ENCODE measurements around the gene AGRN. TPM values are rescaled to one million over a fixed set of nuclear protein-coding genes. Genes with fewer than 3 reads are reported as not detected.
"Not testable (repeated sequence)": the region's sequence is repeated elsewhere in the genome, so short reads cannot be mapped to it uniquely, and the experiment has no call there.

The AGRN gene
- total RNA-seq, 1 experiment from 2014 or later: 103 TPM

GRCh38 chr1:998745-998994 is 21.2 kb upstream of the AGRN start:
- in situ Hi-C loops (cut with HindIII; ENCODE audit: low sequenced_read_pairs): no loop called here
- DNase-seq (ENCODE audit: low spot score): no peak

GRCh38 chr1:998995-999724 is 20.8 kb upstream of the AGRN start:
- DNase-seq (ENCODE audit: low spot score): no peak
- in situ Hi-C loops (cut with HindIII; ENCODE audit: low sequenced_read_pairs): no loop called here

- DNase-seq (ENCODE audit: low spot score): peak; percentile 43
- in situ Hi-C loops (cut with HindIII; ENCODE audit: low sequenced_read_pairs): no loop called here
These were observed 20.1 kb upstream of the AGRN start, which contains the start of gene HES4 for GRCh38 chr1:999725-1000356. TSS of gene HES4 (minus strand) at chr1:1000097. CDS start at chr1:999973, 124 bp downstream.

GRCh38 chr1:1000357-1001056 is 19.4 kb upstream of the AGRN start:
- in situ Hi-C loops (cut with HindIII; ENCODE audit: low sequenced_read_pairs): no loop called here
- DNase-seq (ENCODE audit: low spot score): peak; percentile 32

DNA sequence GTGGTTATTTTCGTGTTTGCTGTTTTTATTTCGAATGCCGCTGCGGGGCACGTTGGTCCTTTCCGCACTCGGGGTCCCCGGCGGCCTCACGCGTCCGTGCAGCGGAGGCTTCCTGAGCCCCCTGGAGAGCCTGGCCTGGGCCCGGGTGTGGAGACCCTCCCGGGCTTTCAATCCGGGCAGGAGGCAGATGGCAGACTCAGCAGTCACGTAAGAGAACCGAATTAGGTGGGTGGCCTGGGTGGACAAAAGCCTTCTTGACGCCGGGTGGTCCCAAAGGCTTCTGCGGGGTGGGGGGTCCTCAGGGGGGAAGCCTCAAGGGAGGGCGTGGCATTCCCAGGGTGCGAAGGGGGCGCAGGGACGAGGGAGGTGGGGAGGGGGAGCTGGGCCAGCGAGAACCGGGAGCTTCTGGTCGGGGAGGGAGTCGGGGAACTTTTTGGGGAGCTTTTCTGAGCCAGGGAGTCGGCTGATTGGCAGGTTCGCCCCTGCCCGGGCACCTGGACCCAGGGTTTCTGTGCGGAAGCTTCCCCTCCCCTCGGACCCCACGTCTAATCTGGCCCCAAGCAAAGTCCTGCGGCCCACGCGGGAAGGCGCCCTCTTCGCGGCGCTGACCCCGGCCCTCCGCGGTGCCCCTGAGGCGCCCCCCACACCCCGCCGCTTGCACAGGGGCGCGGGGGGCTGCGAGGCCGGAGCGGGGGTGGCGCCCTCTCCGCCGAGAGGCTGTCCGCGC is 18.7 kb upstream of the AGRN start:
- no peak for DNase-seq (ENCODE audit: low spot score)
- in situ Hi-C loops (cut with HindIII; ENCODE audit: low sequenced_read_pairs): no loop called here

DNA sequence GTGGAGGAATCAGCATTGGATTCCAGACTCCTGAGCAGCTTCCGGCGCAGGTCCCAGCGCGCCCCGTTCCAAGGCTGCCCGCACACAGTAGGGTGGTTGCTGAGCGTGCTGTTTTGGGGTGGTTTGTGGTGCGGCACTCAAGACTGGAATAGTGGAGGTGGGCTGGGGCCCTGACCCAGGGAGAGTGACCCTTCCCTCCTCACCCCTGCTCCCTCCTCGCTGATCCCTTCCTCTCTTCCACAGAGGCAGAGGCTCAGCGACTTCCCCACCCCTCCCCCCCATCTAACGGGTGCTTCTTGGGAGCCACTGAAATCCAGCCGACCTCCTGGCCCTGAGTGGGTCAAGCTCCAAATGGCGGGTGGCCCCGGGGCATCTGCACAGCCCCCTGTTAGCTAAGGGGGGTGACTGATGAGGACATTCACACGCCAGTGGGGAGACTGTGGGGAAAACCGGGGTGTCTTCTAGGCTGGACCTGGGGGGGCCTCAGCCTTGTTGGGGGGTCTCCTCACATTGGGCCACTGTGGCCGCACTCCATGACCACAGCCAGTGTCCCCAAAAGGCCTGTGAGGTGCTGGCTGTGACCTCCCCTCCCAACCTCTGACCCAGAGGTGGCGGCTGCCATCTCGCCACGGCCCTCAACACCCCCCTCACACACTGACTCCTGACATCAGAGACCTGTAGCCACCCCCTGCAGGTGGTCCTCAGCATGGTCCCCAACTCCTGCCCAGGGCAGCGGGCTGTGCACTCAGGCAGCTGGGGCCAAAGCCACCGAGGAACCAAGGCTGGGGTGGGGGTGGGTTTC is 16.1 kb upstream of the AGRN start:
- in situ Hi-C loops (cut with HindIII; ENCODE audit: low sequenced_read_pairs): no loop called here
- no peak for DNase-seq (ENCODE audit: low spot score)

- DNase-seq (ENCODE audit: low spot score): no peak
- in situ Hi-C loops (cut with HindIII; ENCODE audit: low sequenced_read_pairs): no loop called here
These were observed 15.5 kb upstream of the AGRN start for GRCh38 chr1:1004420-1004779.

DNA sequence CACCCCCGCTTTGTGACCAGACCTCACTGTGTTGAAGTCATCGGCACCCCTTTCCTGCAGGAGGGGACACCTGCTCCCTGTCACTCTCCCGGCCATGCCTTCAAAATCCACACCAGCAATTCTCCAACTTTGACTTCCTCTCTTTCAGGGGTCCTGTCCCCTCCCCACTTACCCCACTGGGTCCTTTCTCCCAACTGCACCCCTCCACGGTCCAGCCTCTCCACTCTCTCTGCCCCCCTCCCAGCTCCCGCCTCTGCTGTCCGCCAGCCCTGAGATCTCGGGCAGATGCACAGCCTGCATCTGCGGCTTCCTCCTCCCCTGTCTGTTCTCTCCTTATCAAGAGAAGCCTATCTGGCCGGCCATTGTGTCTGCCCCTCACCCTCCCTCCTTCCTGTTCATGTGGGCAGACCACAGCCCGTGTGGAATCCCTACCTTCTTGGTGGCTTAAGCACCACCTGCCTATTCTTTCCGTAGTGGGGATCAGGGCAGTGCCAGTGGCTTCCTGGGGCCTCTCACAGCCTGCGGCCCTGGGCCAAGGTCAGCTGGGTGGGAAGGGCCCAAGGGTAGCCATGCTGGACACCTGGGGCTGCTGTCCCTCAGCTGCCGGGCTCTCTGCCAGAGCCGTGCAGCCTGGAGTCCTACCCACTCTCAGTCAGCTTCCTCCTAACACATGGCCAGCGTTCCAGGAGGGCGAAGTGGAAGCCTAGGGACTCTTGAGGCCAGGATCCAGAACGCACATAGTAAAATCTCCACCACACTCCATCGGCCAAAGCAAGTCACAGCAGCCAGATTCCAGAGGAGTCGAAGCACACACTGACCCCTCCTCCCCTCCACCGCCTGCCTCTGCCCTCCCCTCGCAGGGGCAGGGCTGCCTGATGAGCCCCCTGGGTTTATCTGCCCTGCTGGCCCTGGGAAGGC is 14.9 kb upstream of the AGRN start:
- in situ Hi-C loops (cut with HindIII; ENCODE audit: low sequenced_read_pairs): no loop called here
- no peak for DNase-seq (ENCODE audit: low spot score)

GRCh38 chr1:1005774-1006304 is 14.1 kb upstream of the AGRN start:
- in situ Hi-C loops (cut with HindIII; ENCODE audit: low sequenced_read_pairs): no loop called here
- DNase-seq (ENCODE audit: low spot score): no peak

DNA sequence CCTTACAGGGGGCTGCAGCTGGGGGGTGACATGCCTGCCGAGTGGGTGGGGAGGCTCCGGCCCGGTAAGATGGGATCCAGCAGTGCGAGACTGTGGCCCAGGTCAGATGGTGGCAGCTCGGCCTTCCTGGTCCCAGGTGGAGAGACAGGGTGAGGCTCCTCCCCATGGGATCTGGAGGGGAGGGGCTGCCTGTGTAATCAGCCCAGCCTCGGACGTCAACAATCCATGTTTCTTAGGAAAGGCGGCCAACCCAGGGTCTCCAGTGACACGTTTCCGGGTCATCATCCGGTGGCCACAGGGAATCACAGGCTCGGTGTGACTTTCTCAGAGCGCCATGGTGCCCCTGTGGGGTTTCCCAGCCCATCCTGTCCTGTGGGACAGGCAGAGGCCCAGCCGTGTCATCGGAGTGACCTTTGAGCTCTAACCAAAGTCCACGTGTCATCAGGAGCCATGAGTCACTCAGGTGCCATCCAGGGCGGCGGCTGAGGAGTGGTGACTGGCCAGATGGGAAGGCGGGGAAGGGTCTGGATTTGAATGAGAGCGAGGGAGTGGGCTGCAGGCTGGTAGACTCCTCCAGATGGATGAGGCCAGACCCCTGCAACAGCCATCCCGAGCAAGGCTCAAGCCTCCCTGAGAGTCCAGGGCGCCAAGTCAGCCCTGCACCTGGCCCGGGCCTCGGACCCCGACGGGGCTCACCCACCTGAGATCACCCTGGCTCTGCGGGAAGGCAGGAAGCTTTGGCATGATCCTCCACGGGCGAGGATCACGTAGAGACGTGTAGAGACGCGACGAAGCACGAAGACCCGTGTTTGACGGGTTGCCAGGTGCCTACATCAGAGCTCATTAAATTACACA is 13.4 kb upstream of the AGRN start:
- no peak for DNase-seq (ENCODE audit: low spot score)
- in situ Hi-C loops (cut with HindIII; ENCODE audit: low sequenced_read_pairs): no loop called here

DNA sequence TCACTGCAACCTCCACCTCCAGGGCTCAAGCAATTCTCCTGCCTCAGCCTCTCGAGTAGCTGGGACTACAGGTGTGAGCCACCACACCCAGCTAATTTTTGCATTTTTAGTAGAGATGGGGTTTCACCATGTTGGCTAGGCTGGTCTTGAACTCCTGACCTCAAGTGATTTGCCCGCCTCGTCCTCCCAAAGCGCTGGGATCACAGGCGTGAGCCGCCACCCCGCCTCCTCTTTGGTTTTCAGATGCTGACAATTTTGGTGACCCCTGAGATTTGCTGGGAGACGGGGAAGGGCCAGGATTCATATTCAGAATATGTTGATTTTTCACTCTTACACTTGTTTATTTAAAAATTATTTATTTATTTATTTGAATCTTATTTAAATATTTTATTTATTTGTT is 9.8 kb upstream of the AGRN start:
- DNase-seq (ENCODE audit: low spot score); in situ Hi-C loops (cut with HindIII; ENCODE audit: low sequenced_read_pairs): not testable (repeated sequence)

DNA sequence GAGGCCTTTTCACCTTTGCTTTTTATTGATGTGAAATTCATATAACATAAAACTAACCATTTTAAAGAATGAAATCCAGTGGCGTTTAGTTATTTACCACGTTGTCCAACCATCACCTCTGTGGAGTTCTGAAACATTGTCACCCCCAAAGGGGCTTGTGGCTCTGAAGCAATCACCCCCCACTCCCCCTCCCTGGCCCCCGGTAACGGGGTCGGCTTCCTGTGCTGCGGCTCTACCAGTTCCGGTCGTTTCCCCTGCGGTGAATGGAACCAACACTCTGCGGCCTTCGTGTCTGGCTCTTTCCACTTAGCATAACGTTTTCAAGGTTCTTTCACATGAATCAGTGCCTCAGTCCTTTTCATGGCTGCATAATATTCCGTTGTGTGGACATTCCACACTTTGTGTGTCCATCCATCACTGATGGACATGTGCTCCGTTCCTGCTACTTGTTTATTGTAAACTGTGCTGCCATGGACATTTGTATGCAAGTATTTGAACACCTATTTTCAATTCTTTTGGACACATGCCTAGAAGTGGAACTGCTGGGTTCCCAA is 8.4 kb upstream of the AGRN start:
- no peak for DNase-seq (ENCODE audit: low spot score)
- in situ Hi-C loops (cut with HindIII; ENCODE audit: low sequenced_read_pairs): no loop called here

GRCh38 chr1:1012736-1013104 is 7.2 kb upstream of the AGRN start:
- in situ Hi-C loops (cut with HindIII; ENCODE audit: low sequenced_read_pairs); DNase-seq (ENCODE audit: low spot score): not testable (repeated sequence)

DNA sequence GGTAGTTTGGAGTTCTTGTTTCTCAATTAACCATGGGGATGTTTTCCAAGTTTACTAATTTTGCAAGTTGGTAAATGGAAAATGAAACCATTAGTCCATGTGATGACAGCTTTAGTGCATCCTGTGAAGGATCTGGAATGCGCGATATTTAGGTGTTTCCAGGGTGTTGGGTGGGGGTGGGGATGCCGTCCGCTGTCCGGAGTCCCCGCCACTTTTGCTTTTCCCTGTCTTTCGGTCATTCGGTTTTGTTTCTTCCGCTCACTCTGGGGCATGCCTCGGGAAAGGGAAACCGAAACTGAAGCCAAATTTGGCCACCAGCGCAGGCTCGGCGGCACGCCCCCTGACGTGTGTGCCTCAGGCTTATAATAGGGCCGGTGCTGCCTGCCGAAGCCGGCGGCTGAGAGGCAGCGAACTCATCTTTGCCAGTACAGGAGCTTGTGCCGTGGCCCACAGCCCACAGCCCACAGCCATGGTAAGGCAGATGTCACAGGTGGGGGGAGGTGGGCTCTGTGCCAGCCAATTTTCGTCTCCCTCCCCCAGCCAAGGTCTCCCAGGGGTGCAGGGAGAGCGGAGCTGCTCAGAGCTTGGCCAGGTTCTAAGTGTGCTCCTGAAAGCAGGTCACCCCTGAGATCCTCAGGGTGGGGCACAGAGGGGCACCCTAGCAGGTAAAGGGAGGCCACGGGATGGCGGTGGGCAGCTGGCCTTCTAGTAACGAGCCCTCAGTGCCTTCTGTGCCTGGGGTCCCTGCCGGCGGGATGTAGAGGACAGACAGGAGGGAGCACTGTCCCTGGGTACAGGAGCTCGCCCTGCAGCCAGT is 6.6 kb upstream of the AGRN start, which contains the start of gene ISG15:
Gene ISG15, plus strand, starts transcription at position 393 of the 817 bp plus-strand sequence. Its CDS starts 77 bp downstream, at position 470.
- in situ Hi-C loops (cut with HindIII; ENCODE audit: low sequenced_read_pairs): no loop called here

GRCh38 chr1:1013922-1014648 is 5.8 kb upstream of the AGRN start:
- in situ Hi-C loops (cut with HindIII; ENCODE audit: low sequenced_read_pairs): no loop called here
- DNase-seq (ENCODE audit: low spot score): no peak

More for the DNA sequence above, 6.6 kb upstream of the AGRN start, which contains the start of gene ISG15:
- peak; percentile 57 for DNase-seq (ENCODE audit: low spot score)
